SW 1271 (cell line): ENCODE data around the gene OLFM3.

Experiments
- DNase-seq, 2 experiments: peaks; one replicate each; lab custom pipeline; 2025; lab: John Stamatoyannopoulos, UW

The OLFM3 gene

GRCh38 chr1:101943237-101943636 lies 53.5 kb downstream of the OLFM3 start:
- no peak for DNase-seq

- no peak for DNase-seq
These were observed 54.1 kb downstream of the OLFM3 start for GRCh38 chr1:101942516-101943193.

- DNase-seq: no peak
These were observed 58.0 kb downstream of the OLFM3 start for GRCh38 chr1:101938681-101939080.

GRCh38 chr1:101929343-101929742 lies 67.4 kb downstream of the OLFM3 start:
- DNase-seq: no peak

- no peak for DNase-seq
These were observed 67.9 kb downstream of the OLFM3 start for GRCh38 chr1:101928829-101929228.

- DNase-seq: no peak
These were observed 72.0 kb downstream of the OLFM3 start for GRCh38 chr1:101924700-101925099.

- DNase-seq: no peak
These were observed 76.1 kb downstream of the OLFM3 start for GRCh38 chr1:101920577-101920976.

- no peak for DNase-seq
These were observed 78.4 kb downstream of the OLFM3 start for GRCh38 chr1:101918277-101918676.

- no peak for DNase-seq
These were observed 81.1 kb downstream of the OLFM3 start for GRCh38 chr1:101915597-101915996.

GRCh38 chr1:101914473-101915242 lies 82.1 kb downstream of the OLFM3 start:
- no peak for DNase-seq

- DNase-seq: no peak
These were observed 84.8 kb downstream of the OLFM3 start for GRCh38 chr1:101911894-101912293.

- no peak for DNase-seq
These were observed 87.7 kb downstream of the OLFM3 start for GRCh38 chr1:101908980-101909379.

GRCh38 chr1:101907264-101907663 lies 89.5 kb downstream of the OLFM3 start:
- DNase-seq: no peak

- no peak for DNase-seq
These were observed 91.4 kb downstream of the OLFM3 start for GRCh38 chr1:101905283-101905835.

GRCh38 chr1:101902199-101902598 lies 94.5 kb downstream of the OLFM3 start:
- DNase-seq: no peak

- no peak for DNase-seq
These were observed 98.6 kb downstream of the OLFM3 start for GRCh38 chr1:101898137-101898536.

GRCh38 chr1:101884621-101885020 lies 112.1 kb downstream of the OLFM3 start:
- DNase-seq: no peak

- no peak for DNase-seq
These were observed 120.8 kb downstream of the OLFM3 start for GRCh38 chr1:101875891-101876290.

- DNase-seq: no peak
These were observed 123.1 kb downstream of the OLFM3 start for GRCh38 chr1:101873672-101874071.

GRCh38 chr1:101859941-101860340 lies 136.8 kb downstream of the OLFM3 start:
- DNase-seq: no peak

GRCh38 chr1:101854271-101854670 lies 142.5 kb downstream of the OLFM3 start:
- no peak for DNase-seq

GRCh38 chr1:101852936-101853335 lies 143.8 kb downstream of the OLFM3 start:
- no peak for DNase-seq

- DNase-seq: no peak
These were observed 147.4 kb downstream of the OLFM3 start for GRCh38 chr1:101849356-101849755.
